Stimulated activated memory B cell treated with anti-CD40 and anti-IgM and Interleukin-4, amounts not matched to agents 10 μg/mL and 1 μg/mL and 100 μg/mL, for 72 hours (primary cell): ENCODE data around the gene CDH12.

Source experiments
- ATAC-seq: fragments of 150-1000 bp; cut with Tn5 transposase; 2 replicates; pipeline ENCODE4 v1.10.0; 2021
- H3K27ac Mint-ChIP-seq: one replicate; pipeline ENCODE4 v1.8.0; 2022; ENCODE audit warnings: mild to moderate bottlenecking, mixed read lengths
- H3K27me3 Mint-ChIP-seq: one replicate; pipeline ENCODE4 v1.8.0; 2022; ENCODE audit warnings: mixed read lengths
- H3K36me3 Mint-ChIP-seq: one replicate; pipeline ENCODE4 v1.8.0; 2022; ENCODE audit warnings: mixed read lengths
- H3K4me1 Mint-ChIP-seq: one replicate; pipeline ENCODE4 v1.8.0; 2022; ENCODE audit warnings: mixed read lengths
- H3K4me3 Mint-ChIP-seq: one replicate; pipeline ENCODE4 v1.8.0; 2022; ENCODE audit warnings: mild to moderate bottlenecking, moderate library complexity, mixed read lengths
- H3K9me3 Mint-ChIP-seq: one replicate; pipeline ENCODE4 v1.8.0; 2022; ENCODE audit warnings: mixed read lengths

Gene CDH12

GRCh38 chr5:22719842-22720241, 133.3 kb downstream of the CDH12 start:
- Mint-ChIP-seq H3K4me1 (no peaks in the 10 kb centered on the region), H3K9me3 (peaks cover 14% of the 10 kb centered on the region), H3K27ac (no peak overlapping the region), H3K27me3 (no peaks in the 10 kb centered on the region), H3K4me3 (no peak overlapping the region), H3K36me3 (no peaks in the 10 kb centered on the region)
- no peak for ATAC-seq

GRCh38 chr5:22710660-22711059, 142.5 kb downstream of the CDH12 start:
- H3K4me1 Mint-ChIP-seq = no peaks in the 10 kb centered on the region
- ATAC-seq = no peak
- H3K4me3 Mint-ChIP-seq = no peak overlapping the region

GRCh38 chr5:22709743-22710142, 143.4 kb downstream of the CDH12 start:
- Mint-ChIP-seq H3K27ac (no peak overlapping the region), H3K36me3 (no peaks in the 10 kb centered on the region), H3K27me3 (no peaks in the 10 kb centered on the region), H3K4me1 (no peaks in the 10 kb centered on the region), H3K4me3 (no peak overlapping the region), H3K9me3 (no peaks in the 10 kb centered on the region)
- no peak for ATAC-seq

More at GRCh38 chr5:22710660-22711059, 142.5 kb downstream of the CDH12 start:
- no peaks in the 10 kb centered on the region for H3K27me3 Mint-ChIP-seq
- H3K27ac Mint-ChIP-seq = no peak overlapping the region
- no peaks in the 10 kb centered on the region for H3K9me3 Mint-ChIP-seq
- H3K36me3 Mint-ChIP-seq = no peaks in the 10 kb centered on the region

GRCh38 chr5:22708770-22709328, 144.3 kb downstream of the CDH12 start:
- Mint-ChIP-seq H3K4me3 (no peak overlapping the region), H3K9me3 (no peaks in the 10 kb centered on the region), H3K36me3 (no peaks in the 10 kb centered on the region), H3K4me1 (no peaks in the 10 kb centered on the region), H3K27me3 (no peaks in the 10 kb centered on the region), H3K27ac (no peak overlapping the region)
- no peak for ATAC-seq

GRCh38 chr5:22706901-22707300, 146.2 kb downstream of the CDH12 start:
- Mint-ChIP-seq H3K4me1 (no peaks in the 10 kb centered on the region), H3K27ac (no peak overlapping the region), H3K4me3 (no peak overlapping the region), H3K27me3 (no peaks in the 10 kb centered on the region), H3K36me3 (no peaks in the 10 kb centered on the region), H3K9me3 (no peaks in the 10 kb centered on the region)
- ATAC-seq = no peak

- Mint-ChIP-seq H3K27me3 (no peaks in the 10 kb centered on the region), H3K4me3 (no peak overlapping the region), H3K9me3 (no peaks in the 10 kb centered on the region), H3K27ac (no peak overlapping the region), H3K4me1 (no peaks in the 10 kb centered on the region), H3K36me3 (no peaks in the 10 kb centered on the region)
- no peak for ATAC-seq
Measured at GRCh38 chr5:22699319-22699718, 153.8 kb downstream of the CDH12 start.

- no peak overlapping the region for H3K4me3 Mint-ChIP-seq
- H3K27me3 Mint-ChIP-seq = no peaks in the 10 kb centered on the region
- no peaks in the 10 kb centered on the region for H3K36me3 Mint-ChIP-seq
- no peaks in the 10 kb centered on the region for H3K9me3 Mint-ChIP-seq
- no peaks in the 10 kb centered on the region for H3K4me1 Mint-ChIP-seq
- no peak overlapping the region for H3K27ac Mint-ChIP-seq
- no peak for ATAC-seq
Measured at GRCh38 chr5:22693121-22693520, 160.0 kb downstream of the CDH12 start.

- Mint-ChIP-seq H3K36me3 (no peaks in the 10 kb centered on the region), H3K27me3 (no peaks in the 10 kb centered on the region), H3K9me3 (no peaks in the 10 kb centered on the region), H3K27ac (no peak overlapping the region), H3K4me3 (no peak overlapping the region), H3K4me1 (no peaks in the 10 kb centered on the region)
- ATAC-seq = no peak
Measured at GRCh38 chr5:22683050-22683449, 170.1 kb downstream of the CDH12 start.

- H3K4me3 Mint-ChIP-seq = no peak overlapping the region
- H3K36me3 Mint-ChIP-seq = no peaks in the 10 kb centered on the region
- H3K27ac Mint-ChIP-seq = no peak overlapping the region
- peaks cover 4% of the 10 kb centered on the region for H3K9me3 Mint-ChIP-seq
- no peaks in the 10 kb centered on the region for H3K4me1 Mint-ChIP-seq
- no peak for ATAC-seq
- H3K27me3 Mint-ChIP-seq = no peaks in the 10 kb centered on the region
Measured at GRCh38 chr5:22678886-22679285, 174.3 kb downstream of the CDH12 start.

GRCh38 chr5:22673131-22673530, 180.0 kb downstream of the CDH12 start:
- no peaks in the 10 kb centered on the region for H3K36me3 Mint-ChIP-seq
- ATAC-seq = no peak
- no peak overlapping the region for H3K27ac Mint-ChIP-seq
- no peaks in the 10 kb centered on the region for H3K4me1 Mint-ChIP-seq
- H3K27me3 Mint-ChIP-seq = no peaks in the 10 kb centered on the region
- H3K9me3 Mint-ChIP-seq = peaks cover 8% of the 10 kb centered on the region
- no peak overlapping the region for H3K4me3 Mint-ChIP-seq

GRCh38 chr5:22669345-22669744, 183.8 kb downstream of the CDH12 start:
- no peak for ATAC-seq
- H3K36me3 Mint-ChIP-seq = no peaks in the 10 kb centered on the region
- H3K9me3 Mint-ChIP-seq = peaks cover 7% of the 10 kb centered on the region
- no peak overlapping the region for H3K4me3 Mint-ChIP-seq
- no peaks in the 10 kb centered on the region for H3K4me1 Mint-ChIP-seq
- H3K27me3 Mint-ChIP-seq = no peaks in the 10 kb centered on the region
- H3K27ac Mint-ChIP-seq = no peak overlapping the region

GRCh38 chr5:22665801-22666200, 187.3 kb downstream of the CDH12 start:
- Mint-ChIP-seq H3K9me3 (peaks cover 5% of the 10 kb centered on the region), H3K27ac (no peak overlapping the region), H3K36me3 (no peaks in the 10 kb centered on the region), H3K4me1 (no peaks in the 10 kb centered on the region), H3K4me3 (no peak overlapping the region), H3K27me3 (no peaks in the 10 kb centered on the region)
- no peak for ATAC-seq

- Mint-ChIP-seq H3K27me3 (no peaks in the 10 kb centered on the region), H3K27ac (no peak overlapping the region), H3K4me1 (no peaks in the 10 kb centered on the region), H3K9me3 (no peaks in the 10 kb centered on the region), H3K4me3 (no peak overlapping the region), H3K36me3 (no peaks in the 10 kb centered on the region)
- no peak for ATAC-seq
Measured at GRCh38 chr5:22663134-22663533, 190.0 kb downstream of the CDH12 start.

GRCh38 chr5:22662391-22662790, 190.8 kb downstream of the CDH12 start:
- no peaks in the 10 kb centered on the region for H3K27me3 Mint-ChIP-seq

GRCh38 chr5:22651355-22651754, 201.8 kb downstream of the CDH12 start:
- ATAC-seq = no peak
- peaks cover 5% of the 10 kb centered on the region for H3K9me3 Mint-ChIP-seq
- H3K27me3 Mint-ChIP-seq = no peaks in the 10 kb centered on the region
- H3K36me3 Mint-ChIP-seq = no peaks in the 10 kb centered on the region
- H3K4me3 Mint-ChIP-seq = no peak overlapping the region
- H3K4me1 Mint-ChIP-seq = no peaks in the 10 kb centered on the region
- no peak overlapping the region for H3K27ac Mint-ChIP-seq

More at GRCh38 chr5:22662391-22662790, 190.8 kb downstream of the CDH12 start:
- no peaks in the 10 kb centered on the region for H3K4me1 Mint-ChIP-seq
- no peak overlapping the region for H3K27ac Mint-ChIP-seq
- no peak for ATAC-seq
- H3K9me3 Mint-ChIP-seq = no peaks in the 10 kb centered on the region
- no peaks in the 10 kb centered on the region for H3K36me3 Mint-ChIP-seq
- no peak overlapping the region for H3K4me3 Mint-ChIP-seq

- Mint-ChIP-seq H3K27me3 (no peaks in the 10 kb centered on the region), H3K27ac (no peak overlapping the region), H3K4me3 (no peak overlapping the region), H3K36me3 (no peaks in the 10 kb centered on the region), H3K4me1 (no peaks in the 10 kb centered on the region), H3K9me3 (peaks cover 5% of the 10 kb centered on the region)
- ATAC-seq = no peak
Measured at GRCh38 chr5:22650511-22650910, 202.6 kb downstream of the CDH12 start.

GRCh38 chr5:22649074-22649473, 204.1 kb downstream of the CDH12 start:
- H3K9me3 Mint-ChIP-seq = peaks cover 3% of the 10 kb centered on the region
- H3K4me3 Mint-ChIP-seq = no peak overlapping the region
- H3K27me3 Mint-ChIP-seq = no peaks in the 10 kb centered on the region
- no peak for ATAC-seq
- H3K4me1 Mint-ChIP-seq = no peaks in the 10 kb centered on the region
- no peaks in the 10 kb centered on the region for H3K36me3 Mint-ChIP-seq
- H3K27ac Mint-ChIP-seq = no peak overlapping the region
